Measurements from ENCODE around the gene ARMC5.

Gene ARMC5

DNA sequence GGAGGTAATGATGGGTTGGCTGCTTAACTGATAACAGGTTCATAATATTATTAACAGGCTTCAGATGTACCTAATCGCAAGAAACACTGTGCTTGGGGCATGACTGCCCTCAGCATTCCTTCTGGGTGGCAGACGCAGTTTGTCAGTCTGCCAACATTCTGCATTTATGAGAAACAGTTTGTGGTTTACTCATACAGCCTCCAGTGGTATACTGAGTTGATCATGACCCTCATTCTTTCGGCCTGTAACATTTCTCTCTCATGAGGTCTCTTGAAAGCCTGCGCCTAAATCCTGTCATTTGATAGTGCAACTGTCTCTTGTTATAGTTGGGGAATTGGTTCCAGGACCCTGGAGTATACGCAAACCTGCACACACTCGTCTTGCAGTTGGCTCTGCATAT, 53.8 kb downstream of the ARMC5 start:
- in situ Hi-C loops (cut with HindIII; ENCODE audit: low pct_ligation_motif_present, low pct_unique_long_range_greater_than_20kb, low sequenced_read_pairs) = no loop called here
- peak; percentile 98 for DNase-seq

DNA sequence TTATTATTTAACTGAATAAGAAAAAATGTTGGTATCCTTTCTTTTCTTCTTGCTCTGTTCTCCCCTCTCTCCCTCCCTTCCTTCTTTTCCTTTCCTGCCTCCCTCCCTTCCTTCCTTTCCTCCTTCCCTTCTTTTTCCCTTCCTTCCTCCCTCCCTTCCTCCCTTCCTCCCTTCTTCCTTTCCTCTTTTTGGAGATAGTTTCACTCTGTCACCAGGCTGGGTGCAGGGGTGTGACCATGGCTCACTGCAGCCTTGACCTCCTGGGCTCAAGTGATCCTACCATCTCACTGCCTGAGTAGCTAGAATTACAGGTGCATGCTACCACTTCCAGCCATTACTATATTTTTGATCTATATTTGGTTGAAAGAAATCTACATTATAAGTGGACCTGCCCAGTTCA, 54.6 kb downstream of the ARMC5 start:
- in situ Hi-C loops (cut with HindIII; ENCODE audit: low pct_ligation_motif_present, low pct_unique_long_range_greater_than_20kb, low sequenced_read_pairs) = no loop called here
- no peak for DNase-seq

Data from ACHN (cell line).